GM12872 (cell line): ENCODE results near the gene HSP90AB1.

Experiments used
- TF ChIP-seq, protein P1 (sequence below): IDR thresholded peaks from 3 replicates; pipeline ENCODE4 v1.5.1; 2011; ENCODE audit warnings: low read depth, mild to moderate bottlenecking, low read length, moderate library complexity; ENCODE audit not compliant: insufficient read depth

The HSP90AB1 gene

DNA sequence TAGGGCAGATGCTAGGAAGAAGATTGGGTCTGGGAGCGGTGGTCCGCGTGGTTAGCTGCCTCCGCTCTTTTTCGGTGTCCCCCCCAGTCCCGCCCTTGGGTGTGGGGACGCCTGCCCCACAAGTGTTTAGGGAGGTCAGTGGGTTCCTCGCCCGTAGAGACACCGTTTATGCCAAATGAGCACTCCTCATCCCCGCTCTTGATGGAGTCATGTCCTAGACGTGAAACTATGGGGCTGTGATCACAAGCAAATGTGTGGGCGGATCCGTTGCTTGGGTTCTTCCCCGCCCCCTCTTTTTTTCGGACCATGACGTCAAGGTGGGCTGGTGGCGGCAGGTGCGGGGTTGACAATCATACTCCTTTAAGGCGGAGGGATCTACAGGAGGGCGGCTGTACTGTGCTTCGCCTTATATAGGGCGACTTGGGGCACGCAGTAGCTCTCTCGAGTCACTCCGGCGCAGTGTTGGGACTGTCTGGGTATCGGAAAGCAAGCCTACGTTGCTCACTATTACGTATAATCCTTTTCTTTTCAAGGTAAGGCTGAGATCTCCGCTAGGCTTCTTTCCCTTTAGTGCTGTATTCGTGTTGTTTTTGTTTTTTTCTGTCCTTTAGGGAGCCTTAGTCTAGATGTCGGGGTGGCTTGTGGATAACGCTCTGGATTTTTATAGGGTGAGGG lies at the start of gene HSP90AB1:
TSS of gene HSP90AB1 (plus strand) at position 439 of the 675 bp plus-strand sequence. CDS start 1,529 bp downstream, outside the sequence.
- TF ChIP-seq, protein P1, sequence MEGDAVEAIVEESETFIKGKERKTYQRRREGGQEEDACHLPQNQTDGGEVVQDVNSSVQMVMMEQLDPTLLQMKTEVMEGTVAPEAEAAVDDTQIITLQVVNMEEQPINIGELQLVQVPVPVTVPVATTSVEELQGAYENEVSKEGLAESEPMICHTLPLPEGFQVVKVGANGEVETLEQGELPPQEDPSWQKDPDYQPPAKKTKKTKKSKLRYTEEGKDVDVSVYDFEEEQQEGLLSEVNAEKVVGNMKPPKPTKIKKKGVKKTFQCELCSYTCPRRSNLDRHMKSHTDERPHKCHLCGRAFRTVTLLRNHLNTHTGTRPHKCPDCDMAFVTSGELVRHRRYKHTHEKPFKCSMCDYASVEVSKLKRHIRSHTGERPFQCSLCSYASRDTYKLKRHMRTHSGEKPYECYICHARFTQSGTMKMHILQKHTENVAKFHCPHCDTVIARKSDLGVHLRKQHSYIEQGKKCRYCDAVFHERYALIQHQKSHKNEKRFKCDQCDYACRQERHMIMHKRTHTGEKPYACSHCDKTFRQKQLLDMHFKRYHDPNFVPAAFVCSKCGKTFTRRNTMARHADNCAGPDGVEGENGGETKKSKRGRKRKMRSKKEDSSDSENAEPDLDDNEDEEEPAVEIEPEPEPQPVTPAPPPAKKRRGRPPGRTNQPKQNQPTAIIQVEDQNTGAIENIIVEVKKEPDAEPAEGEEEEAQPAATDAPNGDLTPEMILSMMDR: no peak

DNA sequence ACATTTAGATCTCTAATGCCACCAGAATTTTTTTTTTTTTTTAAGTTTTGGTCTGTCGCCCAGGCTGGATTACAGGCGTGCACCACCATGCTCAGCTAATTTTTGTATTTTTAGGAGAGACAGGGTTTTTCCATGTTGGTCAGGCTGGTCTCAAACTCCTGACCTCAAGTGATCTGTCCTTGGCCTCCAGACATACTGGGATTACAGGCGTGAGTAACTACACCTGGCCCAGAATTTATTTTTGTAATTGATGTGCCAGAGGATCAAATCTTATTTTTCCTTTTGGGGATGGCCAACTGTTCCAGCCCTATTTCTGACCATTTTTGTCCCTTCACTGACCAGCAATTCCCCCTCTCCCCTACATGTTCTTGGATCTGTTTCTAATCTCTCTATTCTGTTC lies 48.2 kb upstream of the HSP90AB1 start:
- TF ChIP-seq, protein P1: no peak

DNA sequence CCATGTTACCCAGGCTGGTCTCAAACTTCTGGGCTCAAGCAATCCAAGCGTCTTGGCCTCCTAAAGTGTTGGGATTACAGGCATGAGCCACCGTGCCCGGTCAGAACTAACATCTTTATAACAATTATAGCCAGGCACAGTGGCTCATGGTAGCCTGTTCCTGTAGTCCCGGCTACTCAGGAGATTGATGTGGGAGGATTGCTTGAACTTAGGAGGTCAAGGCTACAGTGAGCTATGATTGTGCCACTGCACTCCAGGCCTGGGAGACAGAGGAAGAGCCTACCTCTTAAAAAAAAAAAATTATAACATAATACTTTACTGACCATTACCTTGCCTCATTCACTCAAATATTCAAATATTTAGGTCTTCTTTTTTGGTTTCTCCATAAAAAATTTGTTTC lies 47.0 kb upstream of the HSP90AB1 start:
- TF ChIP-seq, protein P1: no peak

DNA sequence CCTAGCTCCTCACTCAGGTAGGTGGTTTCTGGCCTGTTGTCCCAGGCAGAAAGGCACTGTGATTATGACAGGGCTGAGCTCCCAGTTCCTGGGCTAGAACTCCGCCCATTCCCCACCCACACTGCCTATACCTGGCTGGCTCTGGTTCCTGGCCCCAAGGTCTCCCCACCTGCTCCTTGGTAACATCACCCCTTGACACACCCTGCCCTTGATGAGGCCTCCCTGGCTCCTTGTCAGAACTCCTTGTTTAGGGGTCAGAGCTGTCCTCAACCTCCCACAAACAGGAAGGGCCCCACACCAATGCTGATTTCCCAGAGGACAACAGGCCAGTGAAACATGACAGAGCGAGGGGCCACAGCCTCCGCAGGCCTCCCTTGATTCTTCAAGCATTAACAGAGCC lies 45.7 kb upstream of the HSP90AB1 start:
- TF ChIP-seq, protein P1: no peak

DNA sequence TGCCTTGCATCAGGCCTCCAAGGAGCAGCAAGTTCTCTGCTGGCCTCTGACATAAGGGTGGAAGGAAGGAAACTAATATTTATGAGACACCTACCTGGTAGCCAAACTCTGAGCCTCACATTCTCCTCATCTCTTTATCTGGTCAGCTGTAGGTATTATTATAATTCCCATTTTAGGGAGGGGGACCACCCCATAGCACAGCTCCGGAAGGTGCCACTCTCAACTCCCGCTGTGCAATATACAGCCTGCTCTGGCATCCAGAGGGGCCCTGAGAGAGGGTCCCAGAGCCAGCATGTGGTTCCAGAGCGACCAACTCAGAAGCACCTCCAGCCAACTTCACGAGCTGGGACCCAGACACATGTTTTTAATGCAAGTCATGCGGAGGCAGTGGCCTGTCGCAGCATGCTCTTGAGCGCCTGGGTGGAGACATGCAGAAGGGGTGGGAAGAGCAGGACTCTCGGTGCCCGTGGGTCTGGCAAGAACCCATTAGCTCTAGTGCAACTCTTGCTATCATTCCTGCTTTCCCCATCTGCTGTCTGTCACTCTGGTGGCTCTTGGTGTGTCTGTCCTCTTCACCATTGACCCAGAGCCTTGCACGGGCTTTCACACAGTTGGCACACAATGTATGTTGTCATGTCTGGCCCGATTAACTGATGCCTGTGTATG lies 45.1 kb upstream of the HSP90AB1 start:
- TF ChIP-seq, protein P1: no peak

DNA sequence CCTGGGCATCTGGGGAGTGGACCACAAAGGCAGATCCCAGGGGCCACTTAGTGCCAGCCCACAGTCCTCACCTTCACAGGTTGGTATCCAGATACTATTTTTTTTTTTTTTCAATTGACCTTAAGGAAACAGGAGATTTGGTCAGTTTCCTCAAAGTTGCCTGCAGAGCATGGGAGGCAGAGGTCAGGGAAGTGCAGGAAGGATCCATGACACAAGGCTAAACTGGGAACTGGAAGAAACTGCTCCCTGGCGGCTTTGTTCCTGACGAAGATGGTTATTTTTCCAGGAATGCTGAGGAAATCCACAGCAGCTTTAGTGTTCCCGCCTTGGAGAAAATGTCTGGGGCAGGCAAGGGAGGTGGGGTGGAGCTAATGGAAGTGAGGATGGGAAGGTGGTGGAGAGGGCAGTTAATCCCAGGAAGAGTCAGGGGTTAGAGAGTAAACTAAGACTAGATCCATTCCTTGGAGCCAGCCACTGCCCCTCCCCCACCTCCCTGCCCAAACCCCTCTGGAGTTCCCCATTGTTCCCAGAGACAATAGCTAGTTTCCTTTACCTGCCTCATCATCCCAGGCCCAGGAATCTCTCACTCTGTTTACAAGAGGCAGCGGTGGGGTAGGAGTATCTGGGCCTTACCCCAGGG lies 44.4 kb upstream of the HSP90AB1 start:
- TF ChIP-seq, protein P1: no peak

DNA sequence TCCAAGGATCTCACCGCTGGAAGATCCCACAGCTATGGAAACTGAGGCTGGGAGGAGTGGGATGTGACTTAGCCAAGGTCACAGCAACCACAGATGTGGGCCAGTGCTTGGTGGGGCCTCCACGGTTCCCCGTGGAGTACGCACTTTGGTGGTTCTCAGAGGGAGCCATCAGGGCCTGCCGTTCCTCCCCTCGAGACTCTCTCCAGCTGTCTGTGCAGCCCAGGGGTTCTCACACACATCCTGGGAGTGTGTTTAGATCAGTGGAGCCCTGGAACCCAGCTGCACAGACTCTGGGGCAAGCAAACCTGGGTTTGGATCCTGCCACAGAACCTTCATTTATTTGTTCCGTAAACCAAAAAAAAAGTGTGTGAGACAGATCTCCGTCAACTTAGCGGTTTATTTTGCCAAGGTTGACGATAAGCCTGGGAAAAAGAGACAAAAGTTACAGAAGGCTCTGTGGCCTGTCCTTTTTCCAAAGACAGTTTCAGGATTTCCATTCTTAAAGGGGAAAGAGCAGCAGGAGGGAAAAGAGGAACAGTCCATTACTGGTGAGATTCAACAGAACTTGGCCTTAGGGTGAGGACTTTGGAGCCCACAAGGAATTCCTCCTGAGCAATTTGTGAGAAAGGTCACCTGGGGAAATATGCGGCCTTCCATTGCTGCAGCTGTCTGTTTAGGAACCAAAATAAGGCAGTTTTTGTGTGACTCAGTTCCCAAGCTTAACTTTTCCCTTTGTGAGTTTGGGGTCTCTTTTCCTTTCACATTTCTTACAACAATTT lies 43.7 kb upstream of the HSP90AB1 start:
- TF ChIP-seq, protein P1: no peak
